SK-N-SH (cell line): ENCODE results near the gene CBX3. TPM values are rescaled to one million over a fixed set of nuclear protein-coding genes. Genes with fewer than 3 reads are reported as not detected.

Source experiments
- CTCF ChIA-PET: fragments of 300-600, 350-600 bp; formaldehyde crosslinking; extraction: SDS; loops from one replicate; lab custom pipeline; 2021; lab: Yijun Ruan, JAX
- POLR2A ChIA-PET: fragments of 350-600 bp; sonication (Branson Sonifier 250); formaldehyde crosslinking; extraction: SDS; loops from one replicate; lab custom pipeline; 2020; ENCODE audit warnings: antibody characterized with exemption, inconsistent platforms; lab: Yijun Ruan, JAX
- DNase-seq: peaks from one replicate; pipeline ENCODE4 v3.0.0; 2012
- H2AFZ ChIP-seq: fragments of 200-600 bp; sonication (generic); 2 replicates; pipeline ENCODE4 v1.8.1; 2016; ENCODE audit warnings: antibody characterized with exemption, mild to moderate bottlenecking, low read depth
- H3F3A ChIP-seq: fragments of 200-600 bp; sonication (generic); replicated peaks from 2 replicates; pipeline ENCODE3; 2016; ENCODE audit warnings: antibody characterized with exemption, mild to moderate bottlenecking; ENCODE audit not compliant: insufficient read depth
- H3K27ac ChIP-seq, 2 experiments: fragments of 200-500 bp in 1 of 2; fragments of 200-600 bp in 1 of 2; sonication (Bioruptor generic) in 1 of 2; sonication (generic), shearing (Covaris generic) in 1 of 2; 2 replicates each; pipeline versions ENCODE4 v1.5.1 to v1.6.1; 2014 to 2016; ENCODE audit warnings: low read depth in 2 of 2, inconsistent platforms in 1 of 2, low read length in 1 of 2, mild to moderate bottlenecking in 1 of 2, mixed read lengths in 1 of 2
- H3K27me3 ChIP-seq: fragments of 200-600 bp; sonication (generic), shearing (Covaris generic); 2 replicates; pipeline ENCODE4 v1.6.1; 2016; ENCODE audit warnings: mixed run types; ENCODE audit not compliant: insufficient read depth
- H3K36me3 ChIP-seq, 2 experiments: fragments of 200-500 bp in 1 of 2; fragments of 200-600 bp in 1 of 2; sonication (Bioruptor generic) in 1 of 2; sonication (generic) in 1 of 2; replicated peaks in 1 of 2; 2 replicates each; pipeline versions ENCODE3 to v1.5.1; 2014 to 2016; ENCODE audit warnings: low read length in 1 of 2, mild to moderate bottlenecking in 1 of 2; ENCODE audit not compliant: insufficient read depth in 2 of 2, control insufficient read depth in 1 of 2
- H3K4me1 ChIP-seq, 2 experiments: fragments of 200-500 bp in 1 of 2; fragments of 200-600 bp in 1 of 2; sonication (Bioruptor generic) in 1 of 2; sonication (generic), shearing (Covaris generic) in 1 of 2; 2 replicates each; pipeline versions ENCODE4 v1.5.1 to v1.6.1; 2014 to 2016; ENCODE audit warnings: low read depth in 1 of 2, low read length in 1 of 2, mixed run types in 1 of 2; ENCODE audit not compliant: insufficient read depth in 2 of 2, control insufficient read depth in 1 of 2
- H3K4me2 ChIP-seq: fragments of 200-600 bp; sonication (generic), shearing (Covaris generic); 2 replicates; pipeline ENCODE4 v1.6.1; 2017; ENCODE audit warnings: mixed run types
- H3K4me3 ChIP-seq, 2 experiments: fragments of 200-500 bp in 1 of 2; fragments of 200-600 bp in 1 of 2; sonication (Bioruptor generic) in 1 of 2; sonication (generic), shearing (Covaris generic) in 1 of 2; 2 replicates each; pipeline versions ENCODE4 v1.5.1 to v1.8.1; 2014 to 2016; ENCODE audit warnings: low read depth in 2 of 2, inconsistent platforms in 1 of 2, low read length in 1 of 2, mild to moderate bottlenecking in 1 of 2, mixed read lengths in 1 of 2, moderate library complexity in 1 of 2
- H3K79me2 ChIP-seq: fragments of 200-600 bp; sonication (generic); 2 replicates; pipeline ENCODE4 v1.8.1; 2017; ENCODE audit warnings: mild to moderate bottlenecking; ENCODE audit not compliant: insufficient read depth
- H3K9ac ChIP-seq: fragments of 200-600 bp; sonication (generic); 2 replicates; pipeline ENCODE4 v1.6.1; 2017; ENCODE audit warnings: mixed run types
- H3K9me2 ChIP-seq: fragments of 200-600 bp; sonication (generic); 2 replicates; pipeline ENCODE4 v1.6.1; 2017; ENCODE audit warnings: mixed run types
- H3K9me3 ChIP-seq: fragments of 200-600 bp; sonication (generic); 2 replicates; pipeline ENCODE4 v1.6.1; 2017; ENCODE audit warnings: mixed run types, mild to moderate bottlenecking, moderate library complexity
- H4K20me1 ChIP-seq: fragments of 200-600 bp; sonication (generic); 2 replicates; pipeline ENCODE4 v1.6.1; 2017; ENCODE audit warnings: mild to moderate bottlenecking, mixed run types; ENCODE audit not compliant: insufficient read depth
- POLR2AphosphoS5 ChIP-seq: IDR thresholded peaks from 2 replicates; pipeline ENCODE4 v1.6.1; 2012; ENCODE audit warnings: low read depth, low read length
- RXRA ChIP-seq: IDR thresholded peaks from 2 replicates; pipeline ENCODE4 v1.4.0; 2012; ENCODE audit warnings: low read depth, mild to moderate bottlenecking, borderline replicate concordance
- ZBTB33 ChIP-seq: IDR thresholded peaks from 2 replicates; pipeline ENCODE4 v1.4.0; 2012; ENCODE audit warnings: low read depth, borderline replicate concordance
- WGBS: methylation state at CpG from one replicate; pipeline ENCODE4 v1.1.6; 2017; ENCODE audit warnings: low lambda C conversion rate; 5-methylcytosine and 5-hydroxymethylcytosine counted together
- polyA plus RNA-seq, 3 experiments: library from polyadenylated mRNA; depleted of rRNA; stranded (reverse); fragments of >200 nt; gene quantifications; 2 replicates each; pipeline ENCODE4 v1.2.3, GENCODE V29; 2012
- TF ChIP-seq, protein P1 (sequence below): IDR thresholded peaks from 2 replicates; pipeline ENCODE4; 2012
- TF ChIP-seq, protein P2 (sequence below): fragments of 200-600 bp; sonication (generic); IDR thresholded peaks from 2 replicates; pipeline ENCODE4 v1.6.1; 2017; ENCODE audit warnings: antibody characterized with exemption, mild to moderate bottlenecking, moderate library complexity

CBX3 gene
- polyA plus RNA-seq, 1 of the 3 experiments (the other 2 are of a cell fraction): 97.0 TPM

GRCh38 chr7:26167303-26167934, 34.1 kb upstream of the CBX3 start:
- ChIA-PET CTCF (interaction anchor here (0.6 to 2.6 kb wide), 6 partner anchors 10 to 984 kb away, joined by 3 to 10 read pairs (median 4); no protein-coding TSS in a partner anchor), POLR2A (no interaction called here)
- Histone ChIP-seq H2AFZ (no peak overlapping the region), H3K27ac (no peak overlapping the region), H3K4me3 (no peak overlapping the region), H3K9ac (no peak overlapping the region), H3K4me1 (0 out of 4 replicates have a peak, but pooled peaks cover 0 to 3% of the 10 kb centered on the region in 2 experiments), H3K4me2 (no peak overlapping the region), H4K20me1 (no peaks in the 10 kb centered on the region), H3K9me3 (no peaks in the 10 kb centered on the region), H3F3A (peaks cover 5% of the 10 kb centered on the region), H3K9me2 (no peaks in the 10 kb centered on the region), H3K36me3 (peaks cover 0 to 6% of the 10 kb centered on the region in 2 experiments), H3K79me2 (peaks cover 33% of the 10 kb centered on the region), H3K27me3 (no peaks in the 10 kb centered on the region)
- WGBS: 95% methylated on average over 3 of the region's 3 CpGs
- no peak for DNase-seq
- TF ChIP-seq, protein P1, sequence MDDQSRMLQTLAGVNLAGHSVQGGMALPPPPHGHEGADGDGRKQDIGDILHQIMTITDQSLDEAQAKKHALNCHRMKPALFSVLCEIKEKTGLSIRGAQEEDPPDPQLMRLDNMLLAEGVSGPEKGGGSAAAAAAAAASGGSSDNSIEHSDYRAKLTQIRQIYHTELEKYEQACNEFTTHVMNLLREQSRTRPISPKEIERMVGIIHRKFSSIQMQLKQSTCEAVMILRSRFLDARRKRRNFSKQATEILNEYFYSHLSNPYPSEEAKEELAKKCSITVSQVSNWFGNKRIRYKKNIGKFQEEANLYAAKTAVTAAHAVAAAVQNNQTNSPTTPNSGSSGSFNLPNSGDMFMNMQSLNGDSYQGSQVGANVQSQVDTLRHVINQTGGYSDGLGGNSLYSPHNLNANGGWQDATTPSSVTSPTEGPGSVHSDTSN: no peak

GRCh38 chr7:26168458-26169023, 33.0 kb upstream of the CBX3 start:
- Histone ChIP-seq H3K27ac (no peak overlapping the region), H2AFZ (no peak overlapping the region), H3K36me3 (peaks cover 0 to 6% of the 10 kb centered on the region in 2 experiments), H4K20me1 (no peaks in the 10 kb centered on the region), H3K4me1 (peaks cover 0 to 3% of the 10 kb centered on the region in 2 experiments; a peak in 1 of 4 replicates), H3K79me2 (peaks cover 23% of the 10 kb centered on the region), H3K27me3 (no peaks in the 10 kb centered on the region), H3K9me3 (no peaks in the 10 kb centered on the region), H3F3A (peaks cover 5% of the 10 kb centered on the region), H3K9me2 (no peaks in the 10 kb centered on the region), H3K9ac (no peak overlapping the region)
- ChIA-PET CTCF (no interaction called here), POLR2A (no interaction called here)
- DNase-seq: no peak
- WGBS: 91% methylated on average over 6 of the region's 6 CpGs
- TF ChIP-seq POLR2AphosphoS5: no peak
- TF ChIP-seq, protein P2, sequence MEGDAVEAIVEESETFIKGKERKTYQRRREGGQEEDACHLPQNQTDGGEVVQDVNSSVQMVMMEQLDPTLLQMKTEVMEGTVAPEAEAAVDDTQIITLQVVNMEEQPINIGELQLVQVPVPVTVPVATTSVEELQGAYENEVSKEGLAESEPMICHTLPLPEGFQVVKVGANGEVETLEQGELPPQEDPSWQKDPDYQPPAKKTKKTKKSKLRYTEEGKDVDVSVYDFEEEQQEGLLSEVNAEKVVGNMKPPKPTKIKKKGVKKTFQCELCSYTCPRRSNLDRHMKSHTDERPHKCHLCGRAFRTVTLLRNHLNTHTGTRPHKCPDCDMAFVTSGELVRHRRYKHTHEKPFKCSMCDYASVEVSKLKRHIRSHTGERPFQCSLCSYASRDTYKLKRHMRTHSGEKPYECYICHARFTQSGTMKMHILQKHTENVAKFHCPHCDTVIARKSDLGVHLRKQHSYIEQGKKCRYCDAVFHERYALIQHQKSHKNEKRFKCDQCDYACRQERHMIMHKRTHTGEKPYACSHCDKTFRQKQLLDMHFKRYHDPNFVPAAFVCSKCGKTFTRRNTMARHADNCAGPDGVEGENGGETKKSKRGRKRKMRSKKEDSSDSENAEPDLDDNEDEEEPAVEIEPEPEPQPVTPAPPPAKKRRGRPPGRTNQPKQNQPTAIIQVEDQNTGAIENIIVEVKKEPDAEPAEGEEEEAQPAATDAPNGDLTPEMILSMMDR: peak; percentile 42; the same call in 1 of the 2 replicates
- no peak for TF ChIP-seq ZBTB33
- TF ChIP-seq RXRA: no peak
- TF ChIP-seq, all 33 proteins: peak for 1
- Histone ChIP-seq H3K4me2 (no peak overlapping the region), H3K4me3 (no peak overlapping the region)
